ENCODE data around the gene TEX12.

TEX12 gene

DNA sequence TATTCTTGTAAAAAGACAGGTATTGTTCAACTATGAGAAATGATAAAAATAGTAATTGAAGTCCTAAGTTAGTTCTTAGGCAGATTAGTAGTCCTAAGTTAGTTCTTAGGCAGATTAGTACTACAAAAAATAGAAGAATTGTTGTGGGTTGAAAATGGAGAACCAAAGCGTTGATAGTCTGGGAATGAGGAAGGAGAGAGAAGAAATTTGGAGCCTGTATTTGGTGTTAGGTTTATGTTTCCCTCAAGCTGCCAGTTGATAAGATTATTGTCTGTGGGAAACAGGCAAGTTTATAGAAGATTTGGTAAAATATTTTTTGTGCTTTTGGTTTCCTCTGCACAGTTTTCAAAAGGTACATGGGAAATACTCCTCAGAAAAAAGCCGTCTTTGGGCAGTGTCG, 11.8 kb downstream of the TEX12 start:
- no peak for DNase-seq
- Histone ChIP-seq H3K4me1 (ENCODE audit: low read length) (peaks cover 16% of the 10 kb centered on the region), H4K20me1 (ENCODE audit: insufficient read depth, low read length) (no peaks in the 10 kb centered on the region), H3K27ac (ENCODE audit: low read length) (no peak overlapping the region), H3K27me3 (replicated peaks; ENCODE audit: insufficient read depth, low read length) (no peaks in the 10 kb centered on the region), H3K4me2 (ENCODE audit: low read depth, low read length) (peak overlapping the region; percentile 32; the same call in 1 of the 2 replicates), H3K36me3 (replicated peaks; ENCODE audit: insufficient read depth, low read length) (no peaks in the 10 kb centered on the region), H3K4me3 (ENCODE audit: low read length) (no peak overlapping the region), H3K9me3 (replicated peaks; ENCODE audit: insufficient read depth, low read length) (no peaks in the 10 kb centered on the region), H3K79me2 (ENCODE audit: low read length) (no peaks in the 10 kb centered on the region), H3K9me2 (replicated peaks; ENCODE audit: insufficient read depth, low read length) (no peaks in the 10 kb centered on the region), H3K9ac (ENCODE audit: low read length) (no peak overlapping the region), H3F3A (ENCODE audit: insufficient read depth, low read length) (0 out of 2 replicates have a peak, but pooled peaks cover 4% of the 10 kb centered on the region), H2AFZ (ENCODE audit: low read length) (no peak overlapping the region)
- TF ChIP-seq EZH2 (optimal IDR thresholded peaks at IDR 0.05; ENCODE audit: low read depth, low read length) (no peak), EZH2phosphoT487 (IDR thresholded peaks at IDR 0.05; ENCODE audit: low read length) (no peak)
- TF ChIP-seq, protein P1, sequence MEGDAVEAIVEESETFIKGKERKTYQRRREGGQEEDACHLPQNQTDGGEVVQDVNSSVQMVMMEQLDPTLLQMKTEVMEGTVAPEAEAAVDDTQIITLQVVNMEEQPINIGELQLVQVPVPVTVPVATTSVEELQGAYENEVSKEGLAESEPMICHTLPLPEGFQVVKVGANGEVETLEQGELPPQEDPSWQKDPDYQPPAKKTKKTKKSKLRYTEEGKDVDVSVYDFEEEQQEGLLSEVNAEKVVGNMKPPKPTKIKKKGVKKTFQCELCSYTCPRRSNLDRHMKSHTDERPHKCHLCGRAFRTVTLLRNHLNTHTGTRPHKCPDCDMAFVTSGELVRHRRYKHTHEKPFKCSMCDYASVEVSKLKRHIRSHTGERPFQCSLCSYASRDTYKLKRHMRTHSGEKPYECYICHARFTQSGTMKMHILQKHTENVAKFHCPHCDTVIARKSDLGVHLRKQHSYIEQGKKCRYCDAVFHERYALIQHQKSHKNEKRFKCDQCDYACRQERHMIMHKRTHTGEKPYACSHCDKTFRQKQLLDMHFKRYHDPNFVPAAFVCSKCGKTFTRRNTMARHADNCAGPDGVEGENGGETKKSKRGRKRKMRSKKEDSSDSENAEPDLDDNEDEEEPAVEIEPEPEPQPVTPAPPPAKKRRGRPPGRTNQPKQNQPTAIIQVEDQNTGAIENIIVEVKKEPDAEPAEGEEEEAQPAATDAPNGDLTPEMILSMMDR (IDR thresholded peaks at IDR 0.05; ENCODE audit: low read length): no peak

DNA sequence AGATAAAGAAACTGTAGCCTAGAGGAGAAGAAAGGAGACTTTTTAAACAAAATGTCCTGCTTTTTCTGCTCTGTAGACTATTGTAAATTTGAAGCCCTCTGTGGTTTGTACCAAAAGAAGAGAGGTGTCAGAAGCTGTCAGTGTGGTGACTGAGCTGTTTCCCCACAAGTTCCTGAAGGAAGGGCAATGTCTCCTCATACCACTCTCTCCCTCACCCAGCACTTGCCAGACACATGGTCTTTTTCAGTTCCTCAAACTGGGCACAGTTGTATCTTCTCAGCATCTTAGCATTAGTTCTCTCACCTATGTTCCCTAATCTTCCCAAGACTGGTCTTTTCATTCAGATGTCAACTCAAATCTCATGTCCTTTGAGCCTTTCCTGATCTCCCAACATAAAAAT, 12.4 kb downstream of the TEX12 start:
- TF ChIP-seq, protein P1 (IDR thresholded peaks at IDR 0.05; ENCODE audit: low read length): no peak
- no peak for TF ChIP-seq EZH2 (optimal IDR thresholded peaks at IDR 0.05; ENCODE audit: low read depth, low read length)
- TF ChIP-seq EZH2phosphoT487 (IDR thresholded peaks at IDR 0.05; ENCODE audit: low read length): no peak
- DNase-seq: peak; percentile 60
- H3K4me2 ChIP-seq (ENCODE audit: low read depth, low read length): peak overlapping the region; percentile 32; the same call in 1 of the 2 replicates

DNA sequence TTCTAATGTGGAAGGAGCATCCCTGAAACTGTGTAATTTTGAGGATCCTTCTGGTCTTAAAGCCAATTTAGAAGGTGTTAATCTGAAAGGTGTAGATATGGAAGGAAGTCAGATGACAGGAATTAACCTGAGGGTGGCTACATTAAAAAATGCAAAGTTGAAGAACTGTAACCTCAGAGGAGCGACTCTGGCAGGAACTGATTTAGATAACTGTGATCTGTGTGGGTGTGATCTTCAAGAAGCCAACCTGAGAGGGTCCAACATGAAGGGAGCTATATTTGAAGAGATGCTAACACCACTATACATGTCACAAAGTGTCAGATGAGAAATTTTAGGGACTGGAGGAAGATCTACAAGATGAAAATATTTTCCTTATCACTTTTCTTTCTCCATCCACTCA, 15.7 kb downstream of the TEX12 start:
- Histone ChIP-seq H3K36me3 (replicated peaks; ENCODE audit: insufficient read depth, low read length) (no peaks in the 10 kb centered on the region), H3K79me2 (ENCODE audit: low read length) (no peaks in the 10 kb centered on the region), H3K4me2 (ENCODE audit: low read depth, low read length) (no peak overlapping the region), H3K9ac (ENCODE audit: low read length) (no peak overlapping the region), H3K4me3 (ENCODE audit: low read length) (no peak overlapping the region), H3F3A (ENCODE audit: insufficient read depth, low read length) (0 out of 2 replicates have a peak, but pooled peaks cover 4% of the 10 kb centered on the region), H3K9me2 (replicated peaks; ENCODE audit: insufficient read depth, low read length) (no peaks in the 10 kb centered on the region), H3K9me3 (replicated peaks; ENCODE audit: insufficient read depth, low read length) (no peaks in the 10 kb centered on the region), H3K4me1 (ENCODE audit: low read length) (peaks cover 16% of the 10 kb centered on the region), H3K27me3 (replicated peaks; ENCODE audit: insufficient read depth, low read length) (no peaks in the 10 kb centered on the region), H4K20me1 (ENCODE audit: insufficient read depth, low read length) (no peaks in the 10 kb centered on the region), H3K27ac (ENCODE audit: low read length) (no peak overlapping the region), H2AFZ (ENCODE audit: low read length) (no peak overlapping the region)
- DNase-seq: no peak
- TF ChIP-seq EZH2 (optimal IDR thresholded peaks at IDR 0.05; ENCODE audit: low read depth, low read length): no peak

More for the DNA sequence above, 12.4 kb downstream of the TEX12 start:
- Histone ChIP-seq H4K20me1 (ENCODE audit: insufficient read depth, low read length) (no peaks in the 10 kb centered on the region), H3K9me2 (replicated peaks; ENCODE audit: insufficient read depth, low read length) (no peaks in the 10 kb centered on the region), H3K79me2 (ENCODE audit: low read length) (no peaks in the 10 kb centered on the region), H3K27ac (ENCODE audit: low read length) (no peak overlapping the region), H3K9ac (ENCODE audit: low read length) (no peak overlapping the region), H3K4me1 (ENCODE audit: low read length) (peaks cover 16% of the 10 kb centered on the region), H3F3A (ENCODE audit: insufficient read depth, low read length) (0 out of 2 replicates have a peak, but pooled peaks cover 4% of the 10 kb centered on the region), H2AFZ (ENCODE audit: low read length) (no peak overlapping the region), H3K4me3 (ENCODE audit: low read length) (no peak overlapping the region), H3K9me3 (replicated peaks; ENCODE audit: insufficient read depth, low read length) (no peaks in the 10 kb centered on the region), H3K27me3 (replicated peaks; ENCODE audit: insufficient read depth, low read length) (no peaks in the 10 kb centered on the region), H3K36me3 (replicated peaks; ENCODE audit: insufficient read depth, low read length) (no peaks in the 10 kb centered on the region)

DNA sequence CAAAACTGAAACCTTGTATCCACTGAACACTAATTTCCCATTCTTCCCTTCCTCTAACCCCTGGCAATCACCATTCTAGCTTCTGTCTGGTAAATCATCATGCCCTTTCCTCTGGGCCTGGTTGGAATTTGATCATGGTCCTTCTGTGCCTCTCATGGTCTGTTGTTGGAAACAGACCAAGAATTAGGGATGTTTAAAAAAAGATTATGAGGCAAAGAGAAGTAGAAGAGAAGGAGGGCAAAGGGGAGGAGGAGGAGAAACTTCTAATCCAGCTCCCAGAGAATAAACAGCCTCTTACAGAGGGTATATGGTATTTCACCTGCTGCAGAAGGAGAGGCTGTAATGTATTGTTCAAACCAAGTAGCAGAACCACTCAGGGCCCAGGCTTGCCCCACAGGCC, 18.7 kb downstream of the TEX12 start:
- Histone ChIP-seq H2AFZ (ENCODE audit: low read length) (no peak overlapping the region), H3K9ac (ENCODE audit: low read length) (no peak overlapping the region), H3K4me1 (ENCODE audit: low read length) (no peaks in the 10 kb centered on the region), H3K9me3 (replicated peaks; ENCODE audit: insufficient read depth, low read length) (no peaks in the 10 kb centered on the region), H3K4me2 (ENCODE audit: low read depth, low read length) (no peak overlapping the region), H3K27ac (ENCODE audit: low read length) (no peak overlapping the region), H3K27me3 (replicated peaks; ENCODE audit: insufficient read depth, low read length) (no peaks in the 10 kb centered on the region), H3K4me3 (ENCODE audit: low read length) (no peak overlapping the region), H3K36me3 (replicated peaks; ENCODE audit: insufficient read depth, low read length) (no peaks in the 10 kb centered on the region), H3K79me2 (ENCODE audit: low read length) (no peaks in the 10 kb centered on the region), H3K9me2 (replicated peaks; ENCODE audit: insufficient read depth, low read length) (no peaks in the 10 kb centered on the region), H4K20me1 (ENCODE audit: insufficient read depth, low read length) (no peaks in the 10 kb centered on the region), H3F3A (ENCODE audit: insufficient read depth, low read length) (no peaks in the 10 kb centered on the region)
- TF ChIP-seq EZH2 (optimal IDR thresholded peaks at IDR 0.05; ENCODE audit: low read depth, low read length) (no peak), EZH2phosphoT487 (IDR thresholded peaks at IDR 0.05; ENCODE audit: low read length) (no peak)
- DNase-seq: no peak

All from MM.1S (cell line).